ENCODE results near the gene CWF19L2. TPM values are rescaled to one million over a fixed set of nuclear protein-coding genes. Genes with fewer than 3 reads are reported as not detected.
A peak's percentile ranks its signal among the peaks of the same experiment; 100 is the strongest.
"Not testable (repeated sequence)": the region's sequence is repeated elsewhere in the genome, so short reads cannot be mapped to it uniquely, and the experiment has no call there.

CWF19L2 gene
- polyA plus RNA-seq, 1 donor from 2014 or later, result 9.5 TPM

GRCh38 chr11:107390701-107391100, 66.9 kb downstream of the CWF19L2 start:
- peaks cover 24% of the 10 kb centered on the region for H3K36me3 Mint-ChIP-seq
- H3K27ac Mint-ChIP-seq, H3K27me3 Mint-ChIP-seq, H3K4me1 Mint-ChIP-seq, H3K9me3 Mint-ChIP-seq, H3K4me3 Mint-ChIP-seq: not testable (repeated sequence)

- Mint-ChIP-seq H3K27ac (no peak overlapping the region), H3K9me3 (no peaks in the 10 kb centered on the region), H3K27me3 (no peaks in the 10 kb centered on the region), H3K4me1 (peaks cover 0 to 8% (median 4%) of the 10 kb centered on the region in 3 donors), H3K4me3 (no peak overlapping the region), H3K36me3 (peaks cover 17% of the 10 kb centered on the region)
Observed at GRCh38 chr11:107387666-107388065, 70.0 kb downstream of the CWF19L2 start.

GRCh38 chr11:107385361-107385981, 72.2 kb downstream of the CWF19L2 start:
- Mint-ChIP-seq H3K36me3 (peaks cover 14% of the 10 kb centered on the region), H3K4me3 (no peak overlapping the region), H3K9me3 (no peaks in the 10 kb centered on the region), H3K27ac (no peak overlapping the region), H3K27me3 (no peaks in the 10 kb centered on the region), H3K4me1 (peaks cover 0 to 8% (median 4%) of the 10 kb centered on the region in 3 donors)

GRCh38 chr11:107384144-107384852, 73.3 kb downstream of the CWF19L2 start:
- peaks cover 10% of the 10 kb centered on the region for H3K36me3 Mint-ChIP-seq
- no peak overlapping the region for H3K27ac Mint-ChIP-seq
- no peaks in the 10 kb centered on the region for H3K27me3 Mint-ChIP-seq
- H3K4me3 Mint-ChIP-seq, result no peak overlapping the region
- peaks cover 0 to 8% (median 4%) of the 10 kb centered on the region in 3 donors for H3K4me1 Mint-ChIP-seq
- H3K9me3 Mint-ChIP-seq, result no peaks in the 10 kb centered on the region

GRCh38 chr11:107372439-107372838, 85.2 kb downstream of the CWF19L2 start:
- Mint-ChIP-seq H3K27ac (peak overlapping the region in 1 of 3 donors; percentile 44), H3K4me1 (peaks cover 6 to 9% (median 6%) of the 10 kb centered on the region in 3 donors), H3K27me3 (no peaks in the 10 kb centered on the region), H3K36me3 (peaks cover 4% of the 10 kb centered on the region), H3K4me3 (no peak overlapping the region), H3K9me3 (peaks cover 0 to 1% (median 0%) of the 10 kb centered on the region in 3 donors)

- peaks cover 0 to 1% (median 0%) of the 10 kb centered on the region in 3 donors for H3K9me3 Mint-ChIP-seq
- H3K4me1 Mint-ChIP-seq, result peaks cover 6 to 9% (median 6%) of the 10 kb centered on the region in 3 donors
- H3K36me3 Mint-ChIP-seq, result peaks cover 4% of the 10 kb centered on the region
- H3K27ac Mint-ChIP-seq, result no peak overlapping the region
- H3K27me3 Mint-ChIP-seq, result no peaks in the 10 kb centered on the region
- H3K4me3 Mint-ChIP-seq, result no peak overlapping the region
Observed at GRCh38 chr11:107370390-107370789, 87.2 kb downstream of the CWF19L2 start.

- H3K4me3 Mint-ChIP-seq, result no peak overlapping the region
- H3K36me3 Mint-ChIP-seq, result peaks cover 2% of the 10 kb centered on the region
- no peak overlapping the region for H3K27ac Mint-ChIP-seq
- H3K9me3 Mint-ChIP-seq, result peaks cover 0 to 3% (median 0%) of the 10 kb centered on the region in 3 donors
- H3K27me3 Mint-ChIP-seq, result no peaks in the 10 kb centered on the region
- no peaks in the 10 kb centered on the region for H3K4me1 Mint-ChIP-seq
Observed at GRCh38 chr11:107359701-107360100, 97.9 kb downstream of the CWF19L2 start.

- H3K36me3 Mint-ChIP-seq, result peaks cover 8% of the 10 kb centered on the region
- no peak overlapping the region for H3K4me3 Mint-ChIP-seq
- no peak overlapping the region for H3K27ac Mint-ChIP-seq
- no peaks in the 10 kb centered on the region for H3K27me3 Mint-ChIP-seq
- no peaks in the 10 kb centered on the region for H3K4me1 Mint-ChIP-seq
- H3K9me3 Mint-ChIP-seq, result peaks cover 0 to 3% (median 0%) of the 10 kb centered on the region in 3 donors
Observed at GRCh38 chr11:107357877-107358276, 99.7 kb downstream of the CWF19L2 start.

- Mint-ChIP-seq H3K27me3 (no peaks in the 10 kb centered on the region), H3K4me1 (no peaks in the 10 kb centered on the region), H3K27ac (no peak overlapping the region), H3K36me3 (peaks cover 12% of the 10 kb centered on the region), H3K9me3 (no peaks in the 10 kb centered on the region), H3K4me3 (no peak overlapping the region)
Observed at GRCh38 chr11:107354780-107355179, 102.8 kb downstream of the CWF19L2 start.

- Mint-ChIP-seq H3K9me3 (no peaks in the 10 kb centered on the region), H3K4me3 (no peak overlapping the region), H3K36me3 (peaks cover 10% of the 10 kb centered on the region), H3K4me1 (peaks cover 6 to 9% (median 7%) of the 10 kb centered on the region in 3 donors), H3K27ac (peak overlapping the region in 1 of 3 donors; percentile 50), H3K27me3 (no peaks in the 10 kb centered on the region)
Observed at GRCh38 chr11:107337917-107338316, 119.7 kb downstream of the CWF19L2 start.

GRCh38 chr11:107331728-107332127, 125.9 kb downstream of the CWF19L2 start:
- Mint-ChIP-seq H3K27me3 (no peaks in the 10 kb centered on the region), H3K36me3 (peaks cover 12% of the 10 kb centered on the region), H3K4me3 (no peak overlapping the region), H3K4me1 (no peaks in the 10 kb centered on the region), H3K27ac (no peak overlapping the region), H3K9me3 (no peaks in the 10 kb centered on the region)

GRCh38 chr11:107329164-107329563, 128.5 kb downstream of the CWF19L2 start:
- Mint-ChIP-seq H3K27ac (peak overlapping the region in 1 of 3 donors; percentile 25), H3K27me3 (no peaks in the 10 kb centered on the region), H3K9me3 (peaks cover 0 to 2% (median 0%) of the 10 kb centered on the region in 3 donors), H3K36me3 (peaks cover 12% of the 10 kb centered on the region), H3K4me1 (no peaks in the 10 kb centered on the region), H3K4me3 (no peak overlapping the region)

- H3K27ac Mint-ChIP-seq, result no peak overlapping the region
- H3K27me3 Mint-ChIP-seq, result no peaks in the 10 kb centered on the region
- H3K9me3 Mint-ChIP-seq, result peaks cover 1 to 19% (median 6%) of the 10 kb centered on the region in 3 donors
- H3K4me1 Mint-ChIP-seq, result no peaks in the 10 kb centered on the region
- peaks cover 21% of the 10 kb centered on the region for H3K36me3 Mint-ChIP-seq
- H3K4me3 Mint-ChIP-seq, result no peak overlapping the region
Observed at GRCh38 chr11:107316426-107316825, 141.2 kb downstream of the CWF19L2 start.

GRCh38 chr11:107307991-107308390, 149.6 kb downstream of the CWF19L2 start:
- Mint-ChIP-seq H3K27me3 (no peaks in the 10 kb centered on the region), H3K27ac (no peak overlapping the region), H3K4me3 (no peak overlapping the region), H3K4me1 (no peaks in the 10 kb centered on the region), H3K36me3 (peaks cover 18% of the 10 kb centered on the region), H3K9me3 (peaks cover 0 to 1% (median 0%) of the 10 kb centered on the region in 3 donors)

- Mint-ChIP-seq H3K27ac (no peak overlapping the region), H3K4me3 (no peak overlapping the region), H3K4me1 (no peaks in the 10 kb centered on the region), H3K9me3 (peaks cover 4 to 6% (median 6%) of the 10 kb centered on the region in 3 donors), H3K36me3 (peaks cover 27% of the 10 kb centered on the region), H3K27me3 (no peaks in the 10 kb centered on the region)
Observed at GRCh38 chr11:107301878-107302277, 155.7 kb downstream of the CWF19L2 start.

Data from IgD-negative memory B cell (primary cell).